GM12878 (cell line): ENCODE data around the gene IL17B. TPM values are rescaled to one million over a fixed set of nuclear protein-coding genes. Genes with fewer than 3 reads are reported as not detected.
A peak's percentile ranks its signal among the peaks of the same experiment; 100 is the strongest.

ENCODE experiments used
- BCL11A ChIP-seq: IDR thresholded peaks from 2 replicates; pipeline ENCODE4 v1.6.1; 2011; ENCODE audit warnings: low read depth, low read length
- BHLHE40 ChIP-seq, 2 experiments: fragments of 450-650 bp in 1 of 2; IDR thresholded peaks; 2 replicates each; pipeline ENCODE4 v1.6.1; 2011 to 2017; ENCODE audit warnings: low read depth in 2 of 2, borderline replicate concordance in 1 of 2, improper control_type of control experiment in 1 of 2, low read length in 1 of 2, mild to moderate bottlenecking in 1 of 2
- CREB1 ChIP-seq: IDR thresholded peaks from 2 replicates; pipeline ENCODE4 v1.6.1; 2012; ENCODE audit warnings: low read depth, mild to moderate bottlenecking, inconsistent platforms
- CREM ChIP-seq: IDR thresholded peaks from 2 replicates; pipeline ENCODE4 v1.6.1; 2014; ENCODE audit warnings: antibody characterized with exemption, low read depth
- DPF2 ChIP-seq: fragments of 450-650 bp; IDR thresholded peaks from 2 replicates; pipeline ENCODE4 v1.6.1; 2017; ENCODE audit warnings: mild to moderate bottlenecking
- EGR1 ChIP-seq, 2 experiments: IDR thresholded peaks; 1 replicate in 1 of 2; 2 replicates in 1 of 2; pipeline ENCODE4 v1.6.1; 2011 to 2012; ENCODE audit warnings: low read depth in 2 of 2, low read length in 2 of 2, borderline replicate concordance in 1 of 2, mild to moderate bottlenecking in 1 of 2, moderate library complexity in 1 of 2
- ESRRA ChIP-seq: IDR thresholded peaks from 2 replicates; pipeline ENCODE4 v1.6.1; 2012; ENCODE audit warnings: mild to moderate bottlenecking, low read length, improper control_type of control experiment
- GABPA ChIP-seq: IDR thresholded peaks from 2 replicates; pipeline ENCODE4 v1.6.1; 2014; ENCODE audit warnings: antibody characterized with exemption, low read depth, mild to moderate bottlenecking, inconsistent platforms
- GATAD2B ChIP-seq: fragments of 450-650 bp; conservative IDR thresholded peaks from 2 replicates; pipeline ENCODE4 v1.6.1; 2017; ENCODE audit warnings: low read depth, mild to moderate bottlenecking, moderate library complexity
- HDGF ChIP-seq: fragments of 450-650 bp; IDR thresholded peaks from 2 replicates; pipeline ENCODE4 v1.6.1; 2016; ENCODE audit warnings: antibody characterized with exemption
- IRF3 ChIP-seq: fragments of 450-650 bp; IDR thresholded peaks from 2 replicates; pipeline ENCODE4 v1.6.1; 2014; ENCODE audit warnings: mild to moderate bottlenecking
- LARP7 ChIP-seq: fragments of 450-650 bp; IDR thresholded peaks from 2 replicates; pipeline ENCODE4 v1.6.1; 2017; ENCODE audit warnings: mild to moderate bottlenecking
- MEF2B ChIP-seq: fragments of 450-650 bp; IDR thresholded peaks from 2 replicates; pipeline ENCODE4 v1.6.1; 2018; ENCODE audit warnings: mild to moderate bottlenecking, moderate library complexity; ENCODE audit not compliant: partially characterized antibody, poor library complexity, severe bottlenecking
- MTA2 ChIP-seq: fragments of 450-650 bp; IDR thresholded peaks from 2 replicates; pipeline ENCODE4 v1.6.1; 2016; ENCODE audit warnings: low read depth, mild to moderate bottlenecking, moderate library complexity
- MYB ChIP-seq: fragments of 150-350 bp; IDR thresholded peaks from 2 replicates; pipeline ENCODE4 v1.6.1; 2014; ENCODE audit warnings: mild to moderate bottlenecking, low read depth, low read length, borderline replicate concordance
- PAX5 ChIP-seq: IDR thresholded peaks from 2 replicates; pipeline ENCODE4 v1.6.1; 2011; ENCODE audit warnings: low read depth, low read length, borderline replicate concordance
- PAX8 ChIP-seq: fragments of 450-650 bp; IDR thresholded peaks from 2 replicates; pipeline ENCODE4 v1.6.1; 2017; ENCODE audit warnings: mild to moderate bottlenecking, moderate library complexity
- PKNOX1 ChIP-seq: fragments of 450-650 bp; IDR thresholded peaks from 2 replicates; pipeline ENCODE4 v1.6.1; 2016; ENCODE audit warnings: mild to moderate bottlenecking
- POU2F2 ChIP-seq: IDR thresholded peaks from 3 replicates; pipeline ENCODE4 v1.6.1; 2011; ENCODE audit warnings: low read depth, mild to moderate bottlenecking, low read length, borderline replicate concordance
- RAD21 ChIP-seq: IDR thresholded peaks from 2 replicates; pipeline ENCODE4 v1.6.1; 2011; ENCODE audit warnings: mild to moderate bottlenecking, low read depth, low read length, moderate library complexity; ENCODE audit not compliant: insufficient read depth
- SIX5 ChIP-seq: IDR thresholded peaks from 2 replicates; pipeline ENCODE4 v1.6.1; 2011; ENCODE audit warnings: mild to moderate bottlenecking, low read depth, low read length, moderate library complexity; ENCODE audit not compliant: severe bottlenecking
- SREBF1 ChIP-seq: IDR thresholded peaks from 2 replicates; pipeline ENCODE4 v1.6.1; 2012; ENCODE audit warnings: mild to moderate bottlenecking, low read length
- SREBF2 ChIP-seq: IDR thresholded peaks from 2 replicates; pipeline ENCODE4 v1.6.1; 2012; ENCODE audit warnings: mild to moderate bottlenecking, low read length
- STAT1 ChIP-seq: fragments of 450-650 bp; conservative IDR thresholded peaks from 2 replicates; pipeline ENCODE4 v1.6.1; 2014; ENCODE audit warnings: antibody characterized with exemption, mild to moderate bottlenecking
- SUPT20H ChIP-seq: IDR thresholded peaks from 2 replicates; pipeline ENCODE4 v1.6.1; 2011; ENCODE audit warnings: low read depth, mild to moderate bottlenecking, low read length, moderate library complexity, borderline replicate concordance; ENCODE audit not compliant: control insufficient read depth
- TBL1XR1 ChIP-seq: IDR thresholded peaks from 2 replicates; pipeline ENCODE4 v1.6.1; 2012; ENCODE audit warnings: low read depth, low read length, improper control_type of control experiment
- TCF3 ChIP-seq: IDR thresholded peaks from 2 replicates; pipeline ENCODE4 v1.6.1; 2012; ENCODE audit warnings: low read depth, mild to moderate bottlenecking, low read length, borderline replicate concordance; ENCODE audit not compliant: insufficient read depth
- YBX1 ChIP-seq: fragments of 450-650 bp; IDR thresholded peaks from 2 replicates; pipeline ENCODE4 v1.6.1; 2016; ENCODE audit warnings: antibody characterized with exemption
- ZNF217 ChIP-seq: fragments of 450-650 bp; IDR thresholded peaks from 2 replicates; pipeline ENCODE4 v1.6.1; 2017; ENCODE audit warnings: antibody characterized with exemption, mild to moderate bottlenecking
- ZZZ3 ChIP-seq: IDR thresholded peaks from 2 replicates; pipeline ENCODE4 v1.6.1; 2011; ENCODE audit warnings: low read depth; ENCODE audit not compliant: control insufficient read depth, insufficient read length
- polyA plus RNA-seq, 11 experiments: library from polyadenylated mRNA; depleted of rRNA in 4 of 11; unstranded in 6 of 11; stranded (reverse) in 5 of 11; fragments of >200 nt; fragmentation: Nextera tagmentation in 4 of 11; fragmentation: Illumina TruSeq in 1 of 11; extraction: Ambion mirVana in 4 of 11; extraction: Trizol in 1 of 11; gene quantifications; 1 replicate in 1 of 11; 2 replicates in 10 of 11; pipeline versions ENCODE4 v1.2.1 to v1.2.3, GENCODE V29; 2011 to 2016; ENCODE audit warnings: inconsistent platforms in 2 of 11, missing spikeins in 2 of 11, low read depth in 1 of 11
- total RNA-seq, 4 experiments: library from RNA; depleted of rRNA in 3 of 4; stranded (reverse); fragments of >200 nt in 3 of 4; fragmentation: Illumina TruSeq in 1 of 4; extraction: Trizol in 1 of 4; gene quantifications; 2 replicates each; pipeline versions ENCODE4 v1.2.1 to v1.2.3, GENCODE V29; 2013 to 2021

IL17B gene
- total and polyA plus RNA-seq, 10 of the 15 experiments (the other 5 are each of a cell fraction or from before 2014, with no cell fraction given), result not detected

- TF ChIP-seq PKNOX1, result peak; percentile 51
- no peak; a peak in 1 of 4 replicates for TF ChIP-seq BHLHE40 (IDR thresholded peaks at IDR 0.05; ENCODE audit: borderline replicate concordance in 1 of 2, low read depth in 2 of 2, low read length in 1 of 2)
- TF ChIP-seq DPF2, result no peak; the same call in none of the 2 replicates
- TF ChIP-seq CREB1, result 0 out of 2 replicates have a peak, but pooled peaks have one; percentile 29
- no peak for TF ChIP-seq ZZZ3
- no peak for TF ChIP-seq MYB
- no peak for TF ChIP-seq PAX8
- 0 out of 2 replicates have a peak, but pooled peaks have one; percentile 51 for TF ChIP-seq STAT1
- TF ChIP-seq BCL11A, result no peak
- TF ChIP-seq HDGF, result peak; percentile 79
- peak; percentile 63; the same call in 1 of the 2 replicates for TF ChIP-seq TBL1XR1
- TF ChIP-seq ESRRA, result no peak
- TF ChIP-seq TCF3, result no peak
- peak; percentile 73 for TF ChIP-seq CREM
- no peak for TF ChIP-seq RAD21
- TF ChIP-seq PAX5, result no peak; the same call in 1 of the 2 replicates
- peak; percentile 78; the same call in 1 of the 2 replicates for TF ChIP-seq GATAD2B
- TF ChIP-seq MTA2, result no peak
- no peak for TF ChIP-seq SUPT20H
- TF ChIP-seq SREBF2, result peak; percentile 68
- TF ChIP-seq SREBF1, result no peak
- peak; percentile 56 for TF ChIP-seq SIX5
- no peak for TF ChIP-seq YBX1
- TF ChIP-seq IRF3, result no peak
- TF ChIP-seq POU2F2, result peak; percentile 62; the same call in 1 of the 3 replicates
- peak; percentile 50 for TF ChIP-seq MEF2B
- peak; percentile 71; the same call in 1 of the 2 replicates for TF ChIP-seq ZNF217
- TF ChIP-seq LARP7, result peak; percentile 74
- peak; percentile 99 for TF ChIP-seq GABPA
- TF ChIP-seq EGR1 (IDR thresholded peaks at IDR 0.05; ENCODE audit: borderline replicate concordance in 1 of 2, low read depth in 2 of 2, low read length in 2 of 2), result peak in 1 of 2 experiments; percentile 62; a peak in 2 of 3 replicates
Measured at GRCh38 chr5:149345147-149345891, 33.8 kb downstream of the IL17B start, which contains the start of gene GRPEL2 (continued).
